GM12878 (cell line): Measurements from ENCODE around the gene DAB2IP. TPM values are rescaled to one million over a fixed set of nuclear protein-coding genes. Genes with fewer than 3 reads are reported as not detected.

ENCODE experiments used
- ATAC-seq: fragments of 200-7000 bp; cut with Tn5 transposase; 3 replicates; pipeline ENCODE4 v1.9.1; 2020; ENCODE audit warnings: mild to moderate bottlenecking, moderate library complexity
- BruUV-seq: library from RNA; stranded (reverse); fragments of 400-500 nt; replicated peaks from 2 replicates; lab custom pipeline; 2021; lab: Mats Ljungman, UMichigan
- CTCF ChIA-PET: fragments of 300-600 bp; sonication (Branson Sonifier 250); formaldehyde crosslinking; extraction: SDS; loops from one replicate; lab custom pipeline; 2021; ENCODE audit warnings: inconsistent platforms; lab: Yijun Ruan, JAX
- POLR2A ChIA-PET: fragments of 350-600 bp; formaldehyde crosslinking; extraction: SDS; loops from one replicate; lab custom pipeline; 2021; ENCODE audit warnings: inconsistent platforms; lab: Charles Lee
- RAD21 ChIA-PET: fragments of 300-600 bp; sonication (Branson Sonifier 250); formaldehyde crosslinking; loops from one replicate; lab custom pipeline; 2023; ENCODE audit warnings: antibody characterized with exemption; ENCODE audit not compliant: unreplicated experiment; lab: Charles Lee
- SMC1A ChIA-PET: fragments of 300-600 bp; sonication (Branson Sonifier 250); formaldehyde crosslinking; loops from one replicate; lab custom pipeline; 2023; ENCODE audit not compliant: unreplicated experiment, uncharacterized antibody; lab: Charles Lee
- DNase-seq: peaks from one replicate; pipeline ENCODE4 v3.0.0-alpha.2; 2011; ENCODE audit warnings: low read depth, low spot score
- FAIRE-seq: peaks from 3 replicates; lab custom pipeline; 2011; peaks lifted over from hg19 to GRCh38; lab: Jason Lieb, UNC
- H2AFZ ChIP-seq: 2 replicates; pipeline ENCODE4 v1.6.0; 2011; ENCODE audit warnings: low read depth, low read length, control low read depth; ENCODE audit not compliant: control insufficient read depth
- H3K27ac ChIP-seq: 2 replicates; pipeline ENCODE4 v1.5.1; 2011; ENCODE audit warnings: control low read depth; ENCODE audit not compliant: control insufficient read depth, insufficient read depth
- H3K27me3 ChIP-seq, 2 experiments: replicated peaks in 1 of 2; 2 replicates each; pipeline versions ENCODE4 v1.6.0 to v1.6.1; 2011; ENCODE audit warnings: low read length in 1 of 2; ENCODE audit not compliant: control insufficient read depth in 2 of 2, insufficient read depth in 2 of 2
- H3K36me3 ChIP-seq, 2 experiments: 2 replicates each; pipeline ENCODE4 v1.5.1; 2011; ENCODE audit warnings: low read length in 1 of 2; ENCODE audit not compliant: control insufficient read depth in 2 of 2, insufficient read depth in 2 of 2
- H3K4me1 ChIP-seq: 2 replicates; pipeline ENCODE4 v1.6.1; 2011; ENCODE audit warnings: mild to moderate bottlenecking, low read length, moderate library complexity, mixed read lengths; ENCODE audit not compliant: control insufficient read depth, insufficient read depth
- H3K4me2 ChIP-seq: 2 replicates; pipeline ENCODE4 v1.6.0; 2011; ENCODE audit warnings: control low read depth; ENCODE audit not compliant: control insufficient read depth, insufficient read depth
- H3K4me3 ChIP-seq: fragments of 200-600 bp; sonication (generic); 2 replicates; pipeline ENCODE4 v1.5.1; 2016
- H3K79me2 ChIP-seq: 2 replicates; pipeline ENCODE4 v1.6.0; 2011; ENCODE audit warnings: low read length; ENCODE audit not compliant: control insufficient read depth, insufficient read depth
- H3K9ac ChIP-seq: 2 replicates; pipeline ENCODE4 v1.8.0; 2011; ENCODE audit warnings: low read length, control low read depth, mixed read lengths; ENCODE audit not compliant: control insufficient read depth, insufficient read depth
- H3K9me3 ChIP-seq: replicated peaks from 3 replicates; pipeline ENCODE4 v1.5.1; 2011; ENCODE audit warnings: mild to moderate bottlenecking, low read length; ENCODE audit not compliant: control insufficient read depth, insufficient read depth
- H4K20me1 ChIP-seq: 2 replicates; pipeline ENCODE4 v1.6.0; 2011; ENCODE audit not compliant: control insufficient read depth, insufficient read depth
- BACH1 ChIP-seq: fragments of 450-650 bp; IDR thresholded peaks from 2 replicates; pipeline ENCODE4 v1.6.1; 2017; ENCODE audit warnings: mild to moderate bottlenecking, borderline replicate concordance
- CBX3 ChIP-seq: fragments of 200-600 bp; sonication (generic); IDR thresholded peaks from 2 replicates; pipeline ENCODE4 v1.6.1; 2016; ENCODE audit warnings: low read depth, borderline replicate concordance
- CEBPZ ChIP-seq: fragments of 150-350 bp; IDR thresholded peaks from 2 replicates; pipeline ENCODE4 v1.6.1; 2016; ENCODE audit warnings: low read depth, low read length
- DPF2 ChIP-seq: fragments of 450-650 bp; IDR thresholded peaks from 2 replicates; pipeline ENCODE4 v1.6.1; 2017; ENCODE audit warnings: mild to moderate bottlenecking
- IKZF1 ChIP-seq: fragments of 450-650 bp; conservative IDR thresholded peaks from 2 replicates; pipeline ENCODE4 v1.6.1; 2017; ENCODE audit warnings: antibody characterized with exemption, mild to moderate bottlenecking
- JUNB ChIP-seq: IDR thresholded peaks from 2 replicates; pipeline ENCODE4 v1.6.1; 2016; ENCODE audit warnings: antibody characterized with exemption, mild to moderate bottlenecking
- NFYA ChIP-seq: IDR thresholded peaks from 2 replicates; pipeline ENCODE4 v1.6.1; 2011; ENCODE audit warnings: low read depth, mild to moderate bottlenecking, low read length, improper control_type of control experiment, borderline replicate concordance
- POLR2AphosphoS2 ChIP-seq: IDR thresholded peaks from 2 replicates; pipeline ENCODE4 v1.6.1; 2011; ENCODE audit warnings: low read depth, mild to moderate bottlenecking, low read length, improper control_type of control experiment, moderate library complexity
- RAD51 ChIP-seq: fragments of 450-650 bp; IDR thresholded peaks from 2 replicates; pipeline ENCODE4 v1.6.1; 2016; ENCODE audit warnings: moderate library complexity, mild to moderate bottlenecking, inconsistent platforms
- SMAD1 ChIP-seq: fragments of 450-650 bp; IDR thresholded peaks from 2 replicates; pipeline ENCODE4 v1.6.1; 2018; ENCODE audit warnings: mild to moderate bottlenecking, low read depth; ENCODE audit not compliant: partially characterized antibody
- SMC3 ChIP-seq: IDR thresholded peaks from 2 replicates; pipeline ENCODE4 v1.6.1; 2011; ENCODE audit warnings: low read length, improper control_type of control experiment, borderline replicate concordance
- SPI1 ChIP-seq: IDR thresholded peaks from 2 replicates; pipeline ENCODE4 v1.6.1; 2011; ENCODE audit warnings: low read depth, mild to moderate bottlenecking, low read length, moderate library complexity, borderline replicate concordance; ENCODE audit not compliant: insufficient read depth
- TARDBP ChIP-seq: IDR thresholded peaks from 2 replicates; pipeline ENCODE4 v1.6.1; 2016; ENCODE audit warnings: borderline replicate concordance
- ZNF207 ChIP-seq: fragments of 450-650 bp; IDR thresholded peaks from 2 replicates; pipeline ENCODE4 v1.6.1; 2014; ENCODE audit warnings: antibody characterized with exemption, mild to moderate bottlenecking, borderline replicate concordance
- ZNF217 ChIP-seq: fragments of 450-650 bp; IDR thresholded peaks from 2 replicates; pipeline ENCODE4 v1.6.1; 2017; ENCODE audit warnings: antibody characterized with exemption, mild to moderate bottlenecking
- WGBS: methylation state at CpG from one replicate; pipeline ENCODE4 v1.1.6; 2016; ENCODE audit warnings: low lambda C conversion rate; ENCODE audit not compliant: insufficient replicate concordance, insufficient coverage; ENCODE audit errors: missing lambda C conversion rate; 5-methylcytosine and 5-hydroxymethylcytosine counted together
- in situ Hi-C: fragments of 300-500 bp; cut with MboI; formaldehyde crosslinking; loops from 9 replicates; pipeline ENCODE4 v1.14.3; 2018; ENCODE audit warnings: mixed read lengths
- intact Hi-C: fragments of 100-400 bp; cut with micrococcal nuclease; formaldehyde crosslinking; loops from one replicate; pipeline ENCODE4 v1.14.2; 2022; ENCODE audit not compliant: unreplicated experiment
- polyA plus RNA-seq, 11 experiments: library from polyadenylated mRNA; depleted of rRNA in 4 of 11; unstranded in 6 of 11; stranded (reverse) in 5 of 11; fragments of >200 nt; fragmentation: Nextera tagmentation in 4 of 11; fragmentation: Illumina TruSeq in 1 of 11; extraction: Ambion mirVana in 4 of 11; extraction: Trizol in 1 of 11; gene quantifications; 1 replicate in 1 of 11; 2 replicates in 10 of 11; pipeline versions ENCODE4 v1.2.1 to v1.2.3, GENCODE V29; 2011 to 2016; ENCODE audit warnings: inconsistent platforms in 2 of 11, missing spikeins in 2 of 11, low read depth in 1 of 11
- total RNA-seq, 4 experiments: library from RNA; depleted of rRNA in 3 of 4; stranded (reverse); fragments of >200 nt in 3 of 4; fragmentation: Illumina TruSeq in 1 of 4; extraction: Trizol in 1 of 4; gene quantifications; 2 replicates each; pipeline versions ENCODE4 v1.2.1 to v1.2.3, GENCODE V29; 2013 to 2021

The DAB2IP gene
- total and polyA plus RNA-seq, 10 of the 15 experiments (the other 5 are each of a cell fraction or from before 2014, with no cell fraction given): 0.03 to 0.38 (median 0.14) TPM; not detected in 6

GRCh38 chr9:121783111-121783510, 131.7 kb downstream of the DAB2IP start:
- in situ Hi-C loops: no loop called here
- DNase-seq: no peak
- Histone ChIP-seq H3K4me3 (no peak overlapping the region), H3K9me3 (no peaks in the 10 kb centered on the region), H3K79me2 (no peaks in the 10 kb centered on the region), H2AFZ (no peak overlapping the region), H3K4me2 (no peak overlapping the region), H3K4me1 (no peaks in the 10 kb centered on the region), H3K9ac (no peak overlapping the region)
- ChIA-PET CTCF (no interaction called here), SMC1A (no interaction called here), POLR2A (no interaction called here)
- TF ChIP-seq BACH1 (no peak), RAD51 (no peak), ZNF207 (no peak), DPF2 (no peak), JUNB (no peak), SPI1 (no peak), ZNF217 (no peak), TARDBP (no peak), IKZF1 (no peak), SMC3 (no peak), CBX3 (no peak), NFYA (no peak), SMAD1 (no peak), POLR2AphosphoS2 (no peak), CEBPZ (no peak)
- TF ChIP-seq, all 136 proteins: peak for 0
- peaks cover 2 to 8% of the 10 kb centered on the region in 2 experiments; a peak in 3 of 4 replicates for H3K27me3 ChIP-seq
- 0% methylated on average over 2 of the region's 2 CpGs for WGBS
- BruUV-seq: no TSS peak
- FAIRE-seq: no peak
- RAD21 ChIA-PET: no interaction called here
- intact Hi-C loops: no loop called here
- ATAC-seq: no peak
- no peaks in the 10 kb centered on the region for H4K20me1 ChIP-seq
- H3K27ac ChIP-seq: no peak overlapping the region
- no peaks in the 10 kb centered on the region for H3K36me3 ChIP-seq
